ENCODE data around the gene BBS2. TPM values are rescaled to one million over a fixed set of nuclear protein-coding genes. Genes with fewer than 3 reads are reported as not detected.

BBS2 gene
- total RNA-seq, 1 donor from 2014 or later = 48.7 TPM

- peaks cover 48% of the 10 kb centered on the region for H3K36me3 ChIP-seq
- H3K27me3 ChIP-seq (ENCODE audit: low read depth) = no peaks in the 10 kb centered on the region
Observed at GRCh38 chr16:56513091-56513490, 6.7 kb downstream of the BBS2 start.

GRCh38 chr16:56512025-56512424 lies 7.8 kb downstream of the BBS2 start:
- DNase-seq = no peak
- Histone ChIP-seq H3K36me3 (peaks cover 59% of the 10 kb centered on the region), H3K9me3 (replicated peaks) (no peaks in the 10 kb centered on the region), H3K4me3 (no peak overlapping the region), H3K4me1 (peaks cover 30% of the 10 kb centered on the region), H3K27me3 (ENCODE audit: low read depth) (no peaks in the 10 kb centered on the region), H3K27ac (replicated peaks) (no peak overlapping the region)
- no peak for TF ChIP-seq CTCF (IDR thresholded peaks at IDR 0.05; ENCODE audit: borderline replicate concordance)
- intact Hi-C loops (cut with micrococcal nuclease) = loop anchor here (5.0 to 10.0 kb wide), 2 partner anchors 93 to 190 kb away; partner anchors contain the start of gene MT2A

More at GRCh38 chr16:56513091-56513490, 6.7 kb downstream of the BBS2 start:
- intact Hi-C loops (cut with micrococcal nuclease) = loop anchor here (5.0 to 10.0 kb wide), 2 partner anchors 92 to 189 kb away; partner anchors contain the start of gene MT2A
- Histone ChIP-seq H3K4me3 (no peak overlapping the region), H3K4me1 (peaks cover 40% of the 10 kb centered on the region), H3K27ac (replicated peaks) (no peak overlapping the region), H3K9me3 (replicated peaks) (no peaks in the 10 kb centered on the region)
- TF ChIP-seq CTCF (IDR thresholded peaks at IDR 0.05; ENCODE audit: borderline replicate concordance) = no peak
- DNase-seq = no peak

GRCh38 chr16:56510544-56510943 lies 9.3 kb downstream of the BBS2 start:
- no peak overlapping the region for H3K4me3 ChIP-seq
- DNase-seq = no peak
- peaks cover 15% of the 10 kb centered on the region for H3K4me1 ChIP-seq
- no peaks in the 10 kb centered on the region for H3K9me3 ChIP-seq (replicated peaks)
- intact Hi-C loops (cut with micrococcal nuclease) = loop anchor here (5.0 to 10.0 kb wide), 2 partner anchors 94 to 192 kb away; partner anchors contain the start of gene MT2A
- no peaks in the 10 kb centered on the region for H3K27me3 ChIP-seq (ENCODE audit: low read depth)
- TF ChIP-seq CTCF (IDR thresholded peaks at IDR 0.05; ENCODE audit: borderline replicate concordance) = no peak
- peaks cover 72% of the 10 kb centered on the region for H3K36me3 ChIP-seq
- H3K27ac ChIP-seq (replicated peaks) = no peak overlapping the region

GRCh38 chr16:56506941-56507340 lies 12.9 kb downstream of the BBS2 start:
- peaks cover 7% of the 10 kb centered on the region for H3K4me1 ChIP-seq
- no peak overlapping the region for H3K4me3 ChIP-seq
- intact Hi-C loops (cut with micrococcal nuclease) = loop anchor here (10.0 kb wide), 1 partner anchor 738 kb away; the partner anchor contains the start of gene ARL2BP
- no peak for TF ChIP-seq CTCF (IDR thresholded peaks at IDR 0.05; ENCODE audit: borderline replicate concordance)
- peak overlapping the region; percentile 25 for H3K27ac ChIP-seq (replicated peaks)
- peaks cover 96% of the 10 kb centered on the region for H3K36me3 ChIP-seq
- DNase-seq = no peak
- no peaks in the 10 kb centered on the region for H3K27me3 ChIP-seq (ENCODE audit: low read depth)
- no peaks in the 10 kb centered on the region for H3K9me3 ChIP-seq (replicated peaks)

- intact Hi-C loops (cut with micrococcal nuclease) = loop anchor here (10.0 kb wide), 1 partner anchor 740 kb away; the partner anchor contains the start of gene ARL2BP
- no peak for DNase-seq
- H3K4me1 ChIP-seq = no peaks in the 10 kb centered on the region
- no peak for TF ChIP-seq CTCF (IDR thresholded peaks at IDR 0.05; ENCODE audit: borderline replicate concordance)
- no peaks in the 10 kb centered on the region for H3K27me3 ChIP-seq (ENCODE audit: low read depth)
- no peak overlapping the region for H3K4me3 ChIP-seq
- H3K36me3 ChIP-seq = peaks cover 98% of the 10 kb centered on the region
- H3K27ac ChIP-seq (replicated peaks) = no peak overlapping the region
- H3K9me3 ChIP-seq (replicated peaks) = no peaks in the 10 kb centered on the region
Observed at GRCh38 chr16:56505181-56505580, 14.6 kb downstream of the BBS2 start.
